HepG2 (cell line): ENCODE measurements around the gene NPDC1. TPM values are rescaled to one million over a fixed set of nuclear protein-coding genes. Genes with fewer than 3 reads are reported as not detected.

Experiments
- ATAC-seq: fragments of 200-7000 bp; cut with Tn5 transposase; 3 replicates; pipeline ENCODE4 v1.9.1; 2020; ENCODE audit warnings: mild to moderate bottlenecking, moderate library complexity
- BruUV-seq: library from RNA; stranded (reverse); fragments of 400-500 nt; replicated peaks from 2 replicates; lab custom pipeline; 2021; lab: Mats Ljungman, UMichigan
- CTCF ChIA-PET: fragments of 300-600 bp; formaldehyde crosslinking; extraction: SDS; loops from one replicate; lab custom pipeline; 2021; ENCODE audit warnings: low total read pairs, inconsistent platforms, low intra/inter-chr PET ratio; lab: Yijun Ruan, JAX
- POLR2A ChIA-PET: fragments of 350-600 bp; sonication (Branson Sonifier 250); formaldehyde crosslinking; loops from one replicate; lab custom pipeline; 2020; ENCODE audit warnings: antibody characterized with exemption, inconsistent platforms; lab: Yijun Ruan, JAX
- DNase-seq: peaks from one replicate; pipeline ENCODE4 v3.0.0-alpha.2; 2015; ENCODE audit warnings: low spot score
- FAIRE-seq: peaks from 3 replicates; lab custom pipeline; 2011; peaks lifted over from hg19 to GRCh38; lab: Jason Lieb, UNC
- H2AFZ ChIP-seq: one replicate; pipeline ENCODE4 v1.6.1; 2011; ENCODE audit warnings: low read length, inconsistent platforms
- H3K27ac ChIP-seq: fragments of 300-600 bp; 3 replicates; pipeline ENCODE4 v1.8.0; 2011; ENCODE audit warnings: mixed run types, mild to moderate bottlenecking, mixed read lengths, low read length, inconsistent platforms; ENCODE audit not compliant: insufficient read depth; ENCODE audit errors: extremely low read length
- H3K27me3 ChIP-seq, 2 experiments: fragments of 200-600 bp in 1 of 2; 2 replicates in 1 of 2; 3 replicates in 1 of 2; pipeline versions ENCODE4 v1.6.0 to v1.8.0; 2011; ENCODE audit warnings: low read length in 2 of 2, mild to moderate bottlenecking in 2 of 2, moderate library complexity in 2 of 2, inconsistent platforms in 1 of 2; ENCODE audit not compliant: insufficient read depth in 2 of 2, control insufficient read depth in 1 of 2
- H3K36me3 ChIP-seq, 2 experiments: fragments of 200-600 bp in 1 of 2; replicated peaks in 1 of 2; 2 replicates in 1 of 2; 3 replicates in 1 of 2; pipeline versions ENCODE4 v1.5.1 to v1.8.0; 2011; ENCODE audit warnings: low read length in 2 of 2, inconsistent platforms in 1 of 2; ENCODE audit not compliant: insufficient read depth in 2 of 2, control insufficient read depth in 1 of 2
- H3K4me1 ChIP-seq: 2 replicates; pipeline ENCODE4 v1.5.1; 2012; ENCODE audit warnings: low read length, inconsistent platforms; ENCODE audit not compliant: insufficient read depth
- H3K4me2 ChIP-seq: 2 replicates; pipeline ENCODE4 v1.6.0; 2011; ENCODE audit warnings: low read depth, low read length, inconsistent platforms
- H3K4me3 ChIP-seq, 3 experiments: fragments of 200-600 bp in 1 of 3; sonication (generic), shearing (Covaris generic) in 1 of 3; replicated peaks in 1 of 3; 2 replicates each; pipeline ENCODE4 v1.5.1; 2011 to 2016; ENCODE audit warnings: low read length in 3 of 3, inconsistent platforms in 2 of 3, low read depth in 2 of 3, mild to moderate bottlenecking in 2 of 3, control low read depth in 1 of 3, mixed read lengths in 1 of 3; ENCODE audit not compliant: insufficient read depth in 1 of 3
- H3K79me2 ChIP-seq: one replicate; pipeline ENCODE4 v1.6.1; 2011; ENCODE audit warnings: low read length, inconsistent platforms; ENCODE audit not compliant: insufficient read depth
- H3K9ac ChIP-seq: 2 replicates; pipeline ENCODE4 v1.6.0; 2011; ENCODE audit warnings: mild to moderate bottlenecking, low read depth, low read length, inconsistent platforms; ENCODE audit not compliant: insufficient read depth
- H3K9me3 ChIP-seq: 2 replicates; pipeline ENCODE4 v1.5.1; 2012; ENCODE audit warnings: mild to moderate bottlenecking, low read length
- H4K20me1 ChIP-seq: 2 replicates; pipeline ENCODE4 v1.6.0; 2011; ENCODE audit warnings: inconsistent platforms, mild to moderate bottlenecking, low read length, moderate library complexity; ENCODE audit not compliant: insufficient read depth
- GMEB1 ChIP-seq: sonication (generic); formaldehyde crosslinking; IDR thresholded peaks from 2 replicates; pipeline ENCODE4 v1.5.1; 2020; ENCODE audit warnings: missing genetic modification reagents, mild to moderate bottlenecking, borderline replicate concordance
- GMEB2 ChIP-seq: IDR thresholded peaks from 2 replicates; pipeline ENCODE4 v1.6.1; 2016; ENCODE audit warnings: missing biosample characterization, missing genetic modification reagents, low read depth
- KAT2B ChIP-seq: fragments of 150-350 bp; IDR thresholded peaks from 2 replicates; pipeline ENCODE4 v1.6.1; 2014; ENCODE audit warnings: low read depth, low read length, borderline replicate concordance
- PAWR ChIP-seq: sonication (generic); formaldehyde crosslinking; IDR thresholded peaks from 2 replicates; pipeline ENCODE4 v1.4.0; 2020; ENCODE audit warnings: missing genetic modification reagents, mild to moderate bottlenecking, borderline replicate concordance
- POLR2A ChIP-seq, 2 experiments: IDR thresholded peaks; 2 replicates each; pipeline ENCODE4 v1.6.1; 2011; ENCODE audit warnings: low read depth in 2 of 2, low read length in 2 of 2, mild to moderate bottlenecking in 1 of 2, moderate library complexity in 1 of 2; ENCODE audit not compliant: insufficient read depth in 1 of 2
- ZNF207 ChIP-seq: fragments of 450-650 bp; IDR thresholded peaks from 2 replicates; pipeline ENCODE4 v1.6.1; 2016; ENCODE audit warnings: antibody characterized with exemption, borderline replicate concordance
- ZNF512B ChIP-seq: sonication (generic); formaldehyde crosslinking; IDR thresholded peaks from 2 replicates; pipeline ENCODE4 v1.5.1; 2020; ENCODE audit warnings: missing genetic modification reagents, mild to moderate bottlenecking, borderline replicate concordance
- ZNF646 ChIP-seq: sonication (generic); formaldehyde crosslinking; IDR thresholded peaks from 2 replicates; pipeline ENCODE4 v1.9.0; 2021; ENCODE audit warnings: mild to moderate bottlenecking, missing genetic modification reagents
- WGBS: methylation state at CpG from one replicate; pipeline ENCODE4 v1.1.6; 2017; ENCODE audit warnings: low lambda C conversion rate; 5-methylcytosine and 5-hydroxymethylcytosine counted together
- in situ Hi-C: cut with HindIII; loops from 2 replicates; pipeline ENCODE4 v1.10.0; 2017; ENCODE audit warnings: low pct_unique_long_range_greater_than_20kb; ENCODE audit not compliant: extremely low pct_ligation_motif_present
- intact Hi-C: fragments of 100-400 bp; cut with micrococcal nuclease; formaldehyde crosslinking; loops from one replicate; pipeline ENCODE4 v1.10.0; 2022; ENCODE audit not compliant: unreplicated experiment
- polyA plus RNA-seq, 8 experiments: library from polyadenylated mRNA; depleted of rRNA in 3 of 8; stranded (reverse) in 7 of 8; unstranded in 1 of 8; fragments of >200 nt; fragmentation: Illumina TruSeq in 4 of 8; extraction: Trizol in 4 of 8; gene quantifications; 2 replicates each; pipeline versions ENCODE4 v1.2.1 to v1.2.3, GENCODE V29; 2011 to 2016; ENCODE audit warnings: low read depth in 4 of 8, missing spikeins in 1 of 8, mixed read lengths in 1 of 8; ENCODE audit not compliant: insufficient read depth in 1 of 8
- total RNA-seq, 5 experiments: library from RNA; depleted of rRNA; stranded (reverse); fragments of >200 nt; fragmentation: Illumina TruSeq; extraction: Trizol; gene quantifications; 2 replicates each; pipeline ENCODE4 v1.2.3, GENCODE V29; 2016; ENCODE audit warnings: low read depth in 1 of 5

The NPDC1 gene
- total and polyA plus RNA-seq, 2 of the 13 experiments (the other 11 are each of a cell fraction or from before 2014, with no cell fraction given) = 0.84 to 5.4 TPM

- TF ChIP-seq ZNF646 (CRISPR knock-in tag) = no peak
- no peak for TF ChIP-seq GMEB1 (CRISPR knock-in tag)
Observed at GRCh38 chr9:137044502-137045177, 1.3 kb downstream of the NPDC1 start (continued).

- DNase-seq = no peak
- no peak for ATAC-seq
- WGBS = 78% methylated on average over 3 of the region's 12 CpGs
- CTCF ChIA-PET = no interaction called here
- Histone ChIP-seq H3K36me3 (no peaks in the 10 kb centered on the region), H3K9me3 (no peaks in the 10 kb centered on the region), H3K4me3 (no peak overlapping the region), H3K27ac (no peak overlapping the region), H2AFZ (no peak overlapping the region), H3K27me3 (peaks cover 3 to 27% of the 10 kb centered on the region in 2 experiments; a peak in 4 of 5 replicates), H4K20me1 (peaks cover 3% of the 10 kb centered on the region; the same call in 1 of the 2 replicates), H3K4me2 (peak overlapping the region; percentile 84; the same call in 1 of the 2 replicates), H3K4me1 (peaks cover 25% of the 10 kb centered on the region), H3K79me2 (no peaks in the 10 kb centered on the region), H3K9ac (no peak overlapping the region)
- POLR2A ChIA-PET = no interaction called here
- intact Hi-C loops = no loop called here
- no peak for FAIRE-seq
- in situ Hi-C loops = loop anchor here (10.0 kb wide), 1 partner anchor 269 kb away; no protein-coding TSS in a partner anchor
- BruUV-seq = no TSS peak
- TF ChIP-seq KAT2B (no peak), GMEB2 (no peak), ZNF512B (no peak), PAWR (CRISPR knock-in tag) (no peak), ZNF207 (no peak), POLR2A (IDR thresholded peaks at IDR 0.05; ENCODE audit: insufficient read depth in 1 of 2, low read depth in 2 of 2, low read length in 2 of 2) (no peak)
Observed at GRCh38 chr9:137044037-137044436, 1.9 kb downstream of the NPDC1 start.
